GM19023 (cell line): Measurements from ENCODE around the gene ADIPOR2.

Source experiments
- ATAC-seq: cut with Tn5 transposase; IDR thresholded peaks from one replicate; pipeline ENCODE4 v1.9.1; 2021; ENCODE audit warnings: mild to moderate bottlenecking, moderate library complexity; ENCODE audit not compliant: unreplicated experiment

ADIPOR2 gene

DNA sequence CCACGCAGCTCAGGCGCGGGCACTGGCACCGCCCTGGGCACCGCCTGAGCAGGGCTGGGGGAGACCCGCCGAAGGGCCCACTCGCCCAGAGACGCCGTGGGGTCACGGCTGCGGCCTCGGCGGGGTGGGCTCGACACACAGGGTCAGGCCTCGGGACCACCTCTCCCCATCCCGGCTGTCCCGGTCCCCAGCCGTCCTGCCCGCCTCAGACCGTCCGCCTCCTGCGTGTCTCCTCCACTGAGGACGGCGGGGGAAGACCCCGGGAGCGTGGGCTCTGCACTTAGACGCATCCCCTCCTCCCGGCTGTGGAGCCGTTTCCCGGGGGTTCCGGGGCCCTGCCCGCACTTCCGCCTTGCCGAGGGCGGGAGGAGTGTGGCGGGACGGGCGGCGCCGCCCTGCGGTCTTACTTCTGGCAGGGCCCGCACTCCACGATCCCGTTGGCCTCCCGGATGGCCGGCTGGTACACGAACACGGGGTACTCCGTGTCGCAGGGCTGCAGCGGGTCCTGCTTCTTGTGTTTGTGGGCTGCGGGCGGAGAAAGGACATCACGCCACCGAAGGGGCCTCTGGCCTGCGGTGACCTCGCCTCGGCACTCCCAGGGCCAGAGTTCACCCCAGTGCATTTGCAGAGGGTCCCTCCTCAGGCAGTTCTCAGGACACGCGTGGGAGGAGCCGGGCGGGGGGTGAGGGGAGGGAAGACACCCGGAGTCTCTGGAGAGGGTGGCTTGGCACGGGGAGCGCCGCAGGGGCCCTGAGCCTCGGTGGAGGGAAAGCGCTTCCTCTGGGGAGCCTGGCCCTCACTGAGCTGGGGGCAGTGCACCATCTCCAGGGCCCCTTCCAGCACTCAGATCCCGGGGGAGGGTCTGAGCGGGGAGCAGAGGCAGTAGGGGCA lies 106.4 kb downstream of the ADIPOR2 start:
- no peak for ATAC-seq

- no peak for ATAC-seq
Measured at GRCh38 chr12:1797991-1798640, 107.2 kb downstream of the ADIPOR2 start.

DNA sequence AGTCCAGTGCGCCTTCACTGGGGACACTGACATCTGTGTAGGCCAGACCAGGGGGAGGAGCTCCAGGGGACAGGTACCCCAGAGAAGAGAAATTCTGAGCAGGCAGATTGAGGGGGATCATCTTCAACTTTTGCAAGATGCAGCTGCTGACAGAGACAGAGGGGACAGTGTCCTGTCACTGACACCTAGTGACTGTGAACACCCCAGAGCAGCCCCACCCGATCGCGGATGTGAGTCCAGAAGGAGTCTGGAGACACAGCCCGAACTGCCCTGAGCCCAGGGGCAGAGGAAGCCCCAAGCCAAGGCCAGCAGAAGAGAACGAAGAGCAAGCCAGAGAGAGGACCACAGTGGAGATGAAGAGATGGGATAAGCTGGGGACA lies 107.8 kb downstream of the ADIPOR2 start:
- no peak for ATAC-seq

DNA sequence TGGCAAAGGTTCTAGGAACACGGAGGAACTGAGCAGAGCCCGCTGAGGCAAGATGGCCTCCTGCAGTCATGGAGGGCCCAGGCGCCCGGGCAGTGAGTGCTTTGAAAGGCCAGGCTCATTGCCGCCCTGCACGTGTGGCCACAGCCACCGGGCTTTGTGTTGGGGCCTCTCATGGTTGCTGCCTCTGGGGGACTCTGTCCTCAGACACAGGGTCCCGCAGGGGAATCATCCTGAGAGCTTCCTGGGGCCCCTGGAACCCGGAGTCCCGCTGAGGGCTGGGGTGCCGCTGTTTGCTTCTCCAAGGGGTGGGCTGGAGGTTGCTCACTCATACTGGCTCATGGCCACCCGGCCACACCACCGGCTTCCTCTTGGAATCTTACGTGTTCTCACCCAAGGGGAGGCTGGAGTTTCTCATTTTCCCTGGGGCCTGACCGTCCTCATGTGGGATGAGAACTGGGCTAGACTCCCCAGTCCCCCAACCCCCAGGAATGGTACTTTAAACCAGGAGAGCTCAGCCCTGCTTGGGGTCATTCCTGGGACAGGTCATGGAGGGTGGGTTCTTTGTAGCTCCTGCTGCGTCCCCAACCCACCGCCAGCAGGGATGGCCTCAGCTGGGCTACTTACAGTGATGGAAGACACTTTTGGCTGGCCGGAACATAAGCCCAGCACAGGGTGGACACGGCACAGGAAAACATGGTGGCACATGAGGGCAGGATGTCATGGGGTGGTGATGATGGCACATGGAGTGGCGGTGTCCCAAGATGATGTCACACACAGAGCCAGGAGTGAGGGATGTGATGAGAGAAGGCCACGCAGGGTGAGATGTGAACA lies 108.4 kb downstream of the ADIPOR2 start:
- ATAC-seq: no peak

DNA sequence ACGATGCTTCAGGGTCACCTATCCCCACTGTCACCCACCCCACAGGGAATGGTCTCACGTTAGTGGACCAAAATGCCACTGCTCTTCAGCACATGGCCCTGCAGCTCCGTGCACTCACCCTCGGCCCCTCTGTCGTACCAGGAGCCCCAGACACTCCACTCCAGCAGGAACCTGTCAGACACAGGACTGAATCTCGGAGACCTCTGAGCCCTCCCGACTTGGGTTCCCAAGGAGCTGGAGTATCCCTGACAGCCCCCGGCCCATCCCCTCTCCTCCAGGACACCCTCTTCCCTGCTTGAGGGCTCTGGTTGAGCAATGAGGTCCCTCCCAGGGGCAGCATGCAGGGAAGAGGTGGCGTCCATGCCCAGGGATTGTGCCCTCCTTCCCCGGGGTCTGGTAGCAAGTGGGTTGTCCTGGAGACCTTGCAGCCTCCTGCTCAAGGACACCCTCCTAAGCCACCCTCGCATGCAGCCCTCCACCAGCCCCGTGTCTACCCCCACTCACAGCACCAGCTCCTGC lies 109.1 kb downstream of the ADIPOR2 start:
- ATAC-seq: no peak

GRCh38 chr12:1800401-1801302 lies 109.8 kb downstream of the ADIPOR2 start:
- no peak for ATAC-seq

DNA sequence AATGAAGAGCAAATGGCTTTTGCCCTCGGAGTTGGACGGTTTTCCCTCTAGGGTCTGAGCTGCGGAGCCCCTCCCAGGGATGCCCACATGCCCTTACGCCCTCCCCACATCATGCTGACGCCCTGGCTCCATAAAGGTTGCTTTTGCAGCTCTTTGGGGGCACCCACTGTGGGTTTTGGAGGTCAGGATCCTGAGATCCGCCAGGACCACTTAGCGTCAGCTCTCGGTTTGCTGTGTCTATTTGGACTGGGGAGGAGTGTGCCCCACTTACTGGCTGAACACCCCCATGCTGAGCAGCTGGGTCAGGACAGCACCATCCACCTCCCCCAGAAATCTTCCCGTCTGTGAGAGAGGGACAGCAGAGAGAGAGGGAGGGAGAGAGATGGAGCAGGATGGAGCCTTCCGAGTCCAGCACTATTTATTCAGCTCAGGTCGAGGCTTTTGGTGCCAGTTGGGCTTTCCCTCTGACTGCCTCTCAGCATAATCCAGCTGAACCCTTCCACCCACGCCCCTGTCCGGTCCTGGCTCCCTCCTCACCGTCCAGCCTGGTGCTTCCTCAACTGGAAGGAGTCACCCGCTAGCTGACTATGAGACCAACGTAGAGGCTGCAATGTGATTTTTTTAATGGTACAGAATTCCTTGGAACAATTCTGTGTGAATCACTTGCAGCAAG lies 110.6 kb downstream of the ADIPOR2 start:
- no peak for ATAC-seq

- ATAC-seq: no peak
Measured at GRCh38 chr12:1803736-1804135, 112.9 kb downstream of the ADIPOR2 start.

DNA sequence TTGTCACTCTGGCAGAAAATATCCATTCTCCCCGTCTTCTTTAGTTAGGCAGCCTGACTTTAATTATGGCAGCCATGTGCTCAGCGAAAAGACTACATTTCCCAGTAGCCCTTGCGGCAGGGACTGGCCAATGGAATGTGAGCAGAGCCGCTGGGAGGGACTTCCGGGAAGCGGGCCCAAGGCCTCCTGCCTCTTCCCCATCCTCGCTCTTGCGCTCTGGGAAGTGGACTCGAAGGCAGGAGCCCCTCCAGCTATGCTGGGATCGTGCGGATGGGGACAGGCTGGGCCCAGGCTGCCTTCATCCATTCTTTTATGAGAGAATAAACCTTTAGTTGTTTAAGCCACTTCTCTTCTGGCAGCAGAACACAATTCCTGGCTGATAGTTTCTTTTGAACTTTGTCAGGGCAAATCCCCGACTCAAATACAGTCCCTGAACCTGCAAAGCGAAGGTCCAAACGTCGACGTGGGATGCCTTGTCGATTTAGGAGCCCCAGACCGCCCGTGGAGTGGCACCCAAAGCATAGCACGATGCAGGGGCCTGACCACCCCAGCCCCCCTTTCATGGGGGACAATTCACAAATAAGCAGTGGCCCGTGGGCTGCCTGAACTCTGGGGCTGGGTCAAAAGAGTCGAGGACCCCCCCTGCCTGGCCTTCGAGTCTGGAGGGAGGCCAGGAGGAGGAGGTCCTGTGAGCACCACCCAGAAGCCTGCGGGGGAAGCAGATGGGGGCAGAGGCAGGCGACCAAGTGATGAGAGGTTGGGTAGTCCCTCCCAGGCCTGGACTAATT lies 113.9 kb downstream of the ADIPOR2 start:
- ATAC-seq: peak; percentile 80

DNA sequence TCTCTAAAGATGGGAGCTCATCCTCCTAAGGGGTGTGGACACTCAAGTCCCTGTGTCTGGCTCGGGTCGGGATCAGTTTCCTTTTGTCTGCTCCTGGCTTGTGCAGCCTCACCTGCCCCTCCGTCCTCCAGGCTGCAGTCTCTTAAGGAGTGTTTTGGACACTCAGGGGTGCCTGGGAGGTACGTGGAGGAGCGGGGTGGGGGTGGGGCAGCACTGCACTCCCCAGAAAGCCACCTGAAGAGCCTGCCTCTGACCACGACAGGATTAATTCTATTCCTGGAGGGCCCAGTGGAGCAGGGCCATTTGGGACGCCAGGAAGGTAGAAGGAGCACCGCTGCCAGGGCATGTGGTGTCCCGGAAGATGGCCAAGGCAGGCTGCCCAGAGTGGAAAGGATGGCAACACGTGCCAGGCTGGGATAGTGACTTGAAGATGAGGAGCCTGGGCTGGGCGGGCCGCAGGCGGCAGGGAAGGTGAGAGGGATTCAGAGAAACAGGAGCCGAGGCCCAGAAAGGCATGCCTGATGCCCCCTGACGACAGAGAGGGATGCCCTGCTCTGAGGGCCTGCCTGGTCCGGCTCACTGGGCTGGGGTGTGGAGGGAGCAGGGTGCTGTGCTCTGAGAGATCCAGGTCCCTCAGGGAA lies 114.7 kb downstream of the ADIPOR2 start:
- no peak for ATAC-seq

GRCh38 chr12:1806301-1807086 lies 115.6 kb downstream of the ADIPOR2 start:
- no peak for ATAC-seq

DNA sequence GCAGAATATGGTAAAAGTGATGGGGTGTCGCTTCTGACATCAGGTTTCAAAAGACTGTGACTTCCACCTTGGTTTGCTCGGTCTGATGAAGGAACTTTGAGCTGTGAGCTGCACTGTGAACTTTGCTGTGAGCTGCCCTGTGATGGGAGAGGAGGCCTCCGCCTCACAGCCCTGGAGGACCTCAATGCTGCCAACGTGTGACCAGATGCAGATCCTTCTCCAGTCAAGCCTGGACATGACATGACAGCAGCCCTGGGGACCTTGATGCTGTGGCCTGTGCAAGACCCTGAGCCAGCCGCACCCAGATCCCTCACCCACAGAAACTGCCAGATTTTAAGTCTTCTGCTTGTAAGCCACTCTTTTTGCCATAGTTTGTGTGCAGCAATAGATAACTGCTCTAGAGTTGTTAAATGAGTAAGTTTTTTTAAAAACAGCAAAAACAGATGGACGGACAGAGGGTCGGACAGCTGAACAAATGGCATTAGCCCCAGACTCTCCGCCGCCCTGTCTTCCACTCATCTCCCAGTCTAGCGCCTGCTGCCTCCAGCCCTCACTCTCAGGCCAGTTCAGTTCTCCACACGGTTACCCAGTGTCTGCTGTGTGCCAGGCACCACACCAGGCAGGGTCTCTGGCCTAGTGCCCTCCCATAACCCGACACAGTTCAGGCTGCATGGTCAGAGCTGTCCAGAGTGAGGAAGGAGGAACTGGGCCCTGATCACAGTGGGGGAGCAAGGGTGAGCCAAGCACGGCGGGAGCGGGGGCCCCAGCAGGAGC lies 116.4 kb downstream of the ADIPOR2 start:
- ATAC-seq: no peak

DNA sequence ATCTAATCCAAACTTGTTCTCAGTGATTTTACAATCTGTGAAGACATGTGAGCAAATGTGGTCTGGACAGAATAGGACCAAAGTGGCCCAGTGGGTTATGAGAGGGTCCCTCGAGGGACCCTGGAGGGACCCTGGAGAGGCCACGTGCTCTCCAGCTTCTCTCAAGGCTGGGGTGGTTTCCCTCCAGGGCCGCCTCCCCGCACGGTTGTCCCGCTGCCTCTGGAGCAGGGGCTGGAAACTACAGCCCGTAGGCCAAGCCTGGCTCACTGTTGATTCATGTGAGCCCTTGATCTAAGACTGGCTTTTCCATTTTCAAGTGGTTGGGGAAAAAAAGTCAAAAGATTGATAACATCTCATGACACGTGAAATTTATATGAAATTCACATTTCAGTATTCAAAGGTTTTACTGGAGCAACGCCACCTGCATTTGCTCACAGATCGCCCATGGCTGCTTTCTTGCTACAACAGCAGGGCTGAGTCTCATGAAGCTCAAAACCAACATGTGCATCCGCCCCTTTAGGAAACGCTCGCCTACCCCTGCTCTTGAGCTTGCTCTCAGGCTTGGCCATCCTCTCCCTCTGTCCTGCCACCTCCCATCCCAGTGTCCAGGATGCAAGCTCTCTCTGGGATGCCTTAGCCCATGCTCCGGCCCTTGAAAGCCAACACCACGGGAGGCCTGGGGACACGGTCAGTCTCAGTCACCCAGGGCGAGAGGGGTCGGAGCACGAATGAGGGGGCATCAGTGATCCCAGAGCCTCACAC lies 117.3 kb downstream of the ADIPOR2 start:
- ATAC-seq: no peak

DNA sequence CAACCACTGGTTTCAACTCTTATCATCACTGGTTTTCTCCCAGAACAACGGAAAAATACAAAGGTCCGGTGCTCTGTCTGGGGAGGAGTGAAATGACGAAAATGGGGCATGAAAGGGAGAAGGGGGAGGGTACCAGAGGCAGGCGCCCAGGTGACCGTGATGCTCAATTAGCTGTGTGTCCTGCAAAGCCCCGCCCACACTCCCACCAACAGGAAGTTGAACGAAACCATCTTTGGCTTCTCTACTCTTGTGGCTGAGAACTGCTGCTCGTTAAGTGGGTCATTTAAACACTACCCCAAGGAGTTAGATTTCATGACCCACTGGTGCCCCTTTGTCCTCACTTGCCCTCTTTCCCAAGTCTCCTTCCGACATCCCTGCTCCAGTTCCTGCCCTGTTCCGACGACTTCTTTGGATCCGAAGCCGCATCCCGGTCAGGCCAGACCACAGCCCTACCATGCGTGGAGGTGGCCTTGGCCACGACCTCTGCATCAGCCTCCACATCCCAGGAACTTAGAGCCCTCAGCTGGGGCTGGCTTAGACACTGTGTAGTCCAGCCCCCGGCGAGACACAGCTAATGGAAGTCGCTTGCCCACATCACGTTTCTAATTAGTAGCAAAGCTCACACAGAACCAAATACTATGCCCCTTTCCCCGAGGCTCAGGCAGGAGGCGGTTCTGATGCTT lies 118.1 kb downstream of the ADIPOR2 start:
- no peak for ATAC-seq

DNA sequence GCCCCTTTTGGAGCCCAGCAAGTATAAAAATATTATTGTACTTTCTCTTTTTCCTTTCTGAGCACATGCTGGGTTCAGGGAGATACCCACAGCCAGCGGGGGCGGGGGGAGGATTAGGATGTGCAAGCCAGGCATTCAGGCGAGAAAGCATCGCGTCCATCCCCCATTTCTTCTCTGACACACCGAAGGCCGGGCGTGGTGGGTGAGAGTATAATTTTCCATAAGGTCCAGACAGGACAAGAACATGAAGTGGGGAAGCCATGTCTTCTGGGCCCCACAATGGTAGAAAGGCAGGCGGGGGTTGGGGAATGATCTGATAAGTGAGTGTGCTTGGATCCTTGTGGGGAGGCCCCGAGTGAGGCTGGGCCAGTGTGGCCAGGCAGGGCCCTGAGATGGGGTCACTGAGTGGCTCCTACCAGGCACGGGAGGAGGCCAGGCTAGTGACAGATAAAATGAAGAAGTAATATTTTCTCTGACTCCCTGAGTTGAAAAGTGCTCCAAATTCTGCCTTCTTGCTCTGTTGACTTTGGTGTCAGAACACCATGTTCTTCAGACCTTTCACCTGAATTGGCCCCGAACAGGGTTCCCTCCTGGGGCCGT lies 118.8 kb downstream of the ADIPOR2 start:
- ATAC-seq: no peak
